GM12801 (cell line): ENCODE data around the gene SDSL.

Source experiments
- TF ChIP-seq, protein P1 (sequence below): IDR thresholded peaks from one replicate; pipeline ENCODE4 v1.5.1; 2011; ENCODE audit warnings: control low read depth; ENCODE audit not compliant: insufficient read length; ENCODE audit errors: extremely low read depth

Gene SDSL

DNA sequence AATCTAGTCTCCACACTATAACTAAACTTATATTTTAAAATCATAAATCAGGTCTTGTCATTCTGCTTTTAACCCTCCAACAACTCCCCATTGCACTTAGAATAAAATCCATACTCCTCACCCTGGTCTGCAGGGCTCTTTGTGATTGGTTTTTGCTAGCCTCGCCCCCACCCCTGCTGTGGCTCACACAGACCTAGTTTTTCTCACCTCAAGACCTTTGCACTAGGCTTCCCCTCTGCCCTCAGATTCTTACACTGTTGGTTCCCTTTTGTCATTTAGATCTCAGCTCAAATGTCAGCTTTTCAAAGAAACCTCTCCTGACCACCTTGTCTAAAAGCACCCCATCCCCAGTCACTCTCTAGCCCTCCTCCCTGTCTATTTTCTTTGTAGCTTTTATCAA lies 60.2 kb downstream of the SDSL start:
- TF ChIP-seq, protein P1, sequence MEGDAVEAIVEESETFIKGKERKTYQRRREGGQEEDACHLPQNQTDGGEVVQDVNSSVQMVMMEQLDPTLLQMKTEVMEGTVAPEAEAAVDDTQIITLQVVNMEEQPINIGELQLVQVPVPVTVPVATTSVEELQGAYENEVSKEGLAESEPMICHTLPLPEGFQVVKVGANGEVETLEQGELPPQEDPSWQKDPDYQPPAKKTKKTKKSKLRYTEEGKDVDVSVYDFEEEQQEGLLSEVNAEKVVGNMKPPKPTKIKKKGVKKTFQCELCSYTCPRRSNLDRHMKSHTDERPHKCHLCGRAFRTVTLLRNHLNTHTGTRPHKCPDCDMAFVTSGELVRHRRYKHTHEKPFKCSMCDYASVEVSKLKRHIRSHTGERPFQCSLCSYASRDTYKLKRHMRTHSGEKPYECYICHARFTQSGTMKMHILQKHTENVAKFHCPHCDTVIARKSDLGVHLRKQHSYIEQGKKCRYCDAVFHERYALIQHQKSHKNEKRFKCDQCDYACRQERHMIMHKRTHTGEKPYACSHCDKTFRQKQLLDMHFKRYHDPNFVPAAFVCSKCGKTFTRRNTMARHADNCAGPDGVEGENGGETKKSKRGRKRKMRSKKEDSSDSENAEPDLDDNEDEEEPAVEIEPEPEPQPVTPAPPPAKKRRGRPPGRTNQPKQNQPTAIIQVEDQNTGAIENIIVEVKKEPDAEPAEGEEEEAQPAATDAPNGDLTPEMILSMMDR = no peak

DNA sequence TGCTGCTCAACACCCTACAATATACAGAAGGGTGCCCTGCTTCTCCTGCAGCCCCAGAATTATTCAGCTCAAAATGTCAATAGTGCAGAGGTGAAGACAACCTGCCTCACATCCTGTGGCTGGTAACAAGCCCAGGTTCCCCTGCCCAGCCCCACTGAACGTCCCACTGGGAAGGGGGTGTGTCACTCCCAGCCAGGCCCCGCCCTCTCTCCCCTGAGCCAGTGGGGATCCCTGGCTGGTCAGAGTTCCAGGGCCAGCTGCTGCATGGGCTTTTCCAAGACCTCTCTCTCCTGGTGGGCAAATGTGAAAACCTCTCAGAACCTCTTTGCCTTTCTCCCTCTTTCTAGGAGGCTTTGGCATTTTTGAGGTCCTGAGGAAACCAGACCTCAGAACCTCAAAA lies 63.1 kb downstream of the SDSL start:
- TF ChIP-seq, protein P1 = no peak

DNA sequence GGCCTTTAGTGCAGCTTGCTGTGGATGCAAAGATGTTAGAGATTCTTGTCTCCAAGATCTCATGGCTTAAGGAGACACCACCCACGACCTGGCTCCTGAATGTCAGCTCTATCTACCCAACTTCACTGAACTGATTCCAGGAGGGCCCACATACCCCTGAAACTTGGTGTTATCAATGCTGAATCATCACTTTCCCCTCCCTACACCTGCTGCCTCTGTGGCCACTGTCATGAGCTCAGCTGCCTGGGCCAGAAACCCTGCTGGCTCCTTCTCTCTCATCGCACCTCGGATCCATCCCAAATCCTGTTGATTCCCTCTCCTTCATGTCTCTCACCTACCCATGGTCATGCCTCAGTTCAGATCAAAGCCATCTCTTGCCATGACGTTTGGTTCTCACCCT lies 64.5 kb downstream of the SDSL start:
- TF ChIP-seq, protein P1 = no peak
